ENCODE data around the gene MAGOH.

Gene MAGOH

DNA sequence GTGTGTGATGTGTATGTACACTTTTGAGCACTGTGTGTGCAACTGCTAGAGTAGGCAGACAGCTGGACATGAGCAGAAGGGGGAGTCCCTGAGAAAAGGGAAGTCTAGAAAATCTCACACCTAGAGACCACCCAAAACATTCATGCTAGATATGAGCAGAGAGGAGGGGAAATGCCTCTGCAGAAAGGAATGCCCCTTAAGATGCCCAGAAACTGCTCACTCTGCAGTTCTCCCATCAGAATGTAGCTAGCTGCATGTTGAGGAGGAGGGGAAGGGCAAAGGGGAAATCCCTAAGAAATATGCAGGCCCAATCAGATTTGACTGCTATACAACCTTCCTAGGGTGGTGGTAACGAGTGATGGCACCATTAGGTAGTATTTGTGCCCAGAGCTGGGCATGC, 31.8 kb upstream of the MAGOH start:
- Histone ChIP-seq H2BK120ac (ENCODE audit: insufficient read depth, low read length, poor library complexity) (no peak overlapping the region), H3K27ac (ENCODE audit: low read depth, low read length) (no peak overlapping the region), H3K79me2 (ENCODE audit: control insufficient read depth, insufficient read depth, low read length, poor library complexity) (no peaks in the 10 kb centered on the region), H2BK12ac (ENCODE audit: low read length) (no peak overlapping the region), H2AFZ (ENCODE audit: insufficient read depth, low read length, poor library complexity) (no peak overlapping the region), H3K4me1 (ENCODE audit: control insufficient read depth in 1 of 2, insufficient read depth in 2 of 2, low read length in 2 of 2) (peaks cover 21 to 23% of the 10 kb centered on the region in 2 experiments), H3K4me3 (ENCODE audit: low read depth, low read length) (no peak overlapping the region), H3K14ac (ENCODE audit: low read length) (no peak overlapping the region), H3K23ac (ENCODE audit: low read length) (no peak overlapping the region), H3K36me3 (ENCODE audit: control insufficient read depth in 1 of 2, insufficient read depth in 2 of 2, low read length in 2 of 2) (no peaks in the 10 kb centered on the region), H2AK5ac (ENCODE audit: low read length) (no peak overlapping the region), H4K8ac (ENCODE audit: low read depth, low read length) (no peak overlapping the region), H4K12ac (ENCODE audit: low read depth, low read length) (no peak overlapping the region), H3K18ac (ENCODE audit: low read length) (no peak overlapping the region), H3K79me1 (ENCODE audit: low read length) (peaks cover 4% of the 10 kb centered on the region), H3K4me2 (ENCODE audit: low read length) (no peak overlapping the region), H2BK5ac (ENCODE audit: low read depth, low read length, poor library complexity) (no peak overlapping the region), H3K27me3 (ENCODE audit: insufficient read depth, low read length) (no peaks in the 10 kb centered on the region), H3K4ac (ENCODE audit: low read depth, low read length) (no peak overlapping the region), H3K9me3 (ENCODE audit: insufficient read depth, low read depth, low read length) (peaks cover 11% of the 10 kb centered on the region), H4K91ac (ENCODE audit: low read depth, low read length) (no peak overlapping the region), H3K9ac (ENCODE audit: low read length) (no peak overlapping the region)
- DNase-seq, result no peak
- no CpG with 5 or more reads among the region's 1 CpG for WGBS (ENCODE audit: extremely low coverage, insufficient coverage, insufficient read length)

DNA sequence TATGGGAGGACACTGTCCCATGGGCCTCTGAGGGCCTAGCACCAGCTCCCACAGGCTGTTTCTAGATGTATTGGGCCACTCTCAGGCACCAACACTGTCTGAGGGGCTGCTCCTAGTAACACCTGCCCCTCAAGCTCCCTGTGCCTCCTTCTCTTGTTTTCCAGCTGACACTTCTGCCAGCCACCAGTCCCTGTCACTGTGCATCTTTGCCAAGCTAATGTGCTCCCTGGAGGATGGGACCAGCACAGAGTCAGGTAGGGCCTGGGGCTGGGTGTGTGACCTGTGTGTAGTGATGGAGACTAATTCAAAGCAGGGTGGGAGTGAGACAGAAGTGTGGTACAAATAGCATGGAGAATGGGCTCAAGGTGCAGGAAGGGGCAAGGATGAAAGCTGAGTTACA, 29.4 kb upstream of the MAGOH start:
- no peak overlapping the region for H3K23ac ChIP-seq (ENCODE audit: low read length)
- peaks cover 11% of the 10 kb centered on the region for H3K9me3 ChIP-seq (ENCODE audit: insufficient read depth, low read depth, low read length)
- H3K27me3 ChIP-seq (ENCODE audit: insufficient read depth, low read length), result no peaks in the 10 kb centered on the region
- no peak overlapping the region for H3K9ac ChIP-seq (ENCODE audit: low read length)
- H4K12ac ChIP-seq (ENCODE audit: low read depth, low read length), result no peak overlapping the region
- H3K27ac ChIP-seq (ENCODE audit: low read depth, low read length), result no peak overlapping the region
- H2BK5ac ChIP-seq (ENCODE audit: low read depth, low read length, poor library complexity), result no peak overlapping the region
- no peaks in the 10 kb centered on the region for H3K79me2 ChIP-seq (ENCODE audit: control insufficient read depth, insufficient read depth, low read length, poor library complexity)
- no peak overlapping the region for H2AFZ ChIP-seq (ENCODE audit: insufficient read depth, low read length, poor library complexity)
- H2BK12ac ChIP-seq (ENCODE audit: low read length), result no peak overlapping the region
- H3K4me2 ChIP-seq (ENCODE audit: low read length), result no peak overlapping the region
- no peak overlapping the region for H2BK120ac ChIP-seq (ENCODE audit: insufficient read depth, low read length, poor library complexity)
- H4K8ac ChIP-seq (ENCODE audit: low read depth, low read length), result no peak overlapping the region
- no peak overlapping the region for H4K91ac ChIP-seq (ENCODE audit: low read depth, low read length)
- no peak overlapping the region for H3K18ac ChIP-seq (ENCODE audit: low read length)
- H3K4ac ChIP-seq (ENCODE audit: low read depth, low read length), result no peak overlapping the region
- H3K4me3 ChIP-seq (ENCODE audit: low read depth, low read length), result no peak overlapping the region
- DNase-seq, result no peak
- H3K36me3 ChIP-seq (ENCODE audit: control insufficient read depth in 1 of 2, insufficient read depth in 2 of 2, low read length in 2 of 2), result no peaks in the 10 kb centered on the region
- no peak overlapping the region for H3K14ac ChIP-seq (ENCODE audit: low read length)
- no peaks in the 10 kb centered on the region for H3K79me1 ChIP-seq (ENCODE audit: low read length)
- H3K4me1 ChIP-seq (ENCODE audit: control insufficient read depth in 1 of 2, insufficient read depth in 2 of 2, low read length in 2 of 2), result peaks cover 5 to 7% of the 10 kb centered on the region in 2 experiments
- no peak overlapping the region for H2AK5ac ChIP-seq (ENCODE audit: low read length)

DNA sequence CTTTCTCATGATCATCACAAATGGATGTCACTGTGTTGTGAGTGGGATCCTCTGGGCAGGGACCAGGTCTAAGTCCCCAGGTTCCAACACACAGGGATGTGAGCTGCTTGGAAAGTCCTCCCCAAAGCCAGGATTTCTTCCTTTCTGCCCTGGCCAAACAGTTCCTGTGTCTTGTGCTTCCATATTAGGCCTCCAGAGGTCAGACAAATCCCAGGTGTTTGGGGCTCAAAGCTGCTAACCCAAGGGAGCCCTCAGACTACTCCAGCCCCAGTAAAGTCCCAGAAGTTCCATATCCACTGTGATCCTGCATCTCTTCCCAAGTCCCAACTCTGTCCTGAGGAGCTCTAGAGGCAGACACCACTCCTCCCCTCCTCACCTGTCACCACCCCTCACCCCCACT, 27.7 kb upstream of the MAGOH start:
- no peaks in the 10 kb centered on the region for H3K79me2 ChIP-seq (ENCODE audit: control insufficient read depth, insufficient read depth, low read length, poor library complexity)
- H3K36me3 ChIP-seq (ENCODE audit: control insufficient read depth in 1 of 2, insufficient read depth in 2 of 2, low read length in 2 of 2), result no peaks in the 10 kb centered on the region
- no peak overlapping the region for H3K4me2 ChIP-seq (ENCODE audit: low read length)
- DNase-seq, result no peak
- H3K14ac ChIP-seq (ENCODE audit: low read length), result no peak overlapping the region
- H3K4ac ChIP-seq (ENCODE audit: low read depth, low read length), result no peak overlapping the region
- no peak overlapping the region for H2BK5ac ChIP-seq (ENCODE audit: low read depth, low read length, poor library complexity)
- H3K9ac ChIP-seq (ENCODE audit: low read length), result no peak overlapping the region
- H3K23ac ChIP-seq (ENCODE audit: low read length), result no peak overlapping the region
- H2BK12ac ChIP-seq (ENCODE audit: low read length), result no peak overlapping the region
- H4K91ac ChIP-seq (ENCODE audit: low read depth, low read length), result no peak overlapping the region
- no peak overlapping the region for H2BK120ac ChIP-seq (ENCODE audit: insufficient read depth, low read length, poor library complexity)
- H3K27me3 ChIP-seq (ENCODE audit: insufficient read depth, low read length), result no peaks in the 10 kb centered on the region
- peaks cover 6% of the 10 kb centered on the region for H3K9me3 ChIP-seq (ENCODE audit: insufficient read depth, low read depth, low read length)
- H3K18ac ChIP-seq (ENCODE audit: low read length), result no peak overlapping the region
- no peak overlapping the region for H2AFZ ChIP-seq (ENCODE audit: insufficient read depth, low read length, poor library complexity)
- H4K8ac ChIP-seq (ENCODE audit: low read depth, low read length), result no peak overlapping the region
- no peaks in the 10 kb centered on the region for H3K4me1 ChIP-seq (ENCODE audit: control insufficient read depth in 1 of 2, insufficient read depth in 2 of 2, low read length in 2 of 2)
- H2AK5ac ChIP-seq (ENCODE audit: low read length), result no peak overlapping the region
- no peak overlapping the region for H4K12ac ChIP-seq (ENCODE audit: low read depth, low read length)
- H3K27ac ChIP-seq (ENCODE audit: low read depth, low read length), result no peak overlapping the region
- no peak overlapping the region for H3K4me3 ChIP-seq (ENCODE audit: low read depth, low read length)
- no peaks in the 10 kb centered on the region for H3K79me1 ChIP-seq (ENCODE audit: low read length)

GRCh38 chr1:53265581-53265980, 27.3 kb upstream of the MAGOH start:
- H3K4me2 ChIP-seq (ENCODE audit: low read length), result no peak overlapping the region
- H4K91ac ChIP-seq (ENCODE audit: low read depth, low read length), result no peak overlapping the region
- H2BK12ac ChIP-seq (ENCODE audit: low read length), result no peak overlapping the region
- no peak for DNase-seq
- no peak overlapping the region for H2AK5ac ChIP-seq (ENCODE audit: low read length)
- no CpG with 5 or more reads among the region's 4 CpGs for WGBS (ENCODE audit: extremely low coverage, insufficient coverage, insufficient read length)
- H4K8ac ChIP-seq (ENCODE audit: low read depth, low read length), result no peak overlapping the region
- no peak overlapping the region for H3K18ac ChIP-seq (ENCODE audit: low read length)
- H3K14ac ChIP-seq (ENCODE audit: low read length), result no peak overlapping the region
- H2AFZ ChIP-seq (ENCODE audit: insufficient read depth, low read length, poor library complexity), result no peak overlapping the region
- H3K4me3 ChIP-seq (ENCODE audit: low read depth, low read length), result no peak overlapping the region
- no peak overlapping the region for H3K23ac ChIP-seq (ENCODE audit: low read length)
- H2BK5ac ChIP-seq (ENCODE audit: low read depth, low read length, poor library complexity), result no peak overlapping the region
- no peak overlapping the region for H3K4ac ChIP-seq (ENCODE audit: low read depth, low read length)
- H3K36me3 ChIP-seq (ENCODE audit: control insufficient read depth in 1 of 2, insufficient read depth in 2 of 2, low read length in 2 of 2), result no peaks in the 10 kb centered on the region
- H3K79me1 ChIP-seq (ENCODE audit: low read length), result no peaks in the 10 kb centered on the region
- no peaks in the 10 kb centered on the region for H3K4me1 ChIP-seq (ENCODE audit: control insufficient read depth in 1 of 2, insufficient read depth in 2 of 2, low read length in 2 of 2)
- H3K27me3 ChIP-seq (ENCODE audit: insufficient read depth, low read length), result no peaks in the 10 kb centered on the region
- no peak overlapping the region for H2BK120ac ChIP-seq (ENCODE audit: insufficient read depth, low read length, poor library complexity)
- peaks cover 1% of the 10 kb centered on the region for H3K9me3 ChIP-seq (ENCODE audit: insufficient read depth, low read depth, low read length)
- H3K9ac ChIP-seq (ENCODE audit: low read length), result no peak overlapping the region
- no peaks in the 10 kb centered on the region for H3K79me2 ChIP-seq (ENCODE audit: control insufficient read depth, insufficient read depth, low read length, poor library complexity)
- H3K27ac ChIP-seq (ENCODE audit: low read depth, low read length), result no peak overlapping the region
- H4K12ac ChIP-seq (ENCODE audit: low read depth, low read length), result no peak overlapping the region

DNA sequence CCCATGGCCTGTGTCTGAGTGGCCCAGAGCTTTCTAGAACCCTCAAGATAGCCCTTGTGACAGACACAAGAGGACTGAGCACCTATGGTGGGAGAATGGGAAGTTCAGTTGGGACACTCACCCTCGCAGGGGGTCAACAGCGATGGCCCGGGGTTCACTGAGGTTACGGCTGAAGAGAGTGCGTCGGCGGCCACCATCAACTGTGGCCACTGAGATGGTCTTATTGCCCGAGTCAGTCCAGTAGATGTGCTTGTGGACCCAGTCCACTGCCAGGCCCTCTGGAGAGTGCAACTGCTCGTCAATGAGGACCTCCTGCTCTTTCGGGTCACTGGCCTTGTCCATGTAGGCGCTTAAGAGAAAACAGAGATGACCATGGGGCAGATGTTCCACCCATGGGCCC, 25.7 kb upstream of the MAGOH start:
- Histone ChIP-seq H4K8ac (ENCODE audit: low read depth, low read length) (no peak overlapping the region), H3K27ac (ENCODE audit: low read depth, low read length) (no peak overlapping the region), H3K14ac (ENCODE audit: low read length) (no peak overlapping the region), H4K91ac (ENCODE audit: low read depth, low read length) (no peak overlapping the region), H4K12ac (ENCODE audit: low read depth, low read length) (no peak overlapping the region), H3K4me3 (ENCODE audit: low read depth, low read length) (no peak overlapping the region), H2BK12ac (ENCODE audit: low read length) (no peak overlapping the region), H3K4me1 (ENCODE audit: control insufficient read depth in 1 of 2, insufficient read depth in 2 of 2, low read length in 2 of 2) (no peaks in the 10 kb centered on the region), H2BK120ac (ENCODE audit: insufficient read depth, low read length, poor library complexity) (no peak overlapping the region), H2AFZ (ENCODE audit: insufficient read depth, low read length, poor library complexity) (no peak overlapping the region), H3K23ac (ENCODE audit: low read length) (no peak overlapping the region), H3K18ac (ENCODE audit: low read length) (no peak overlapping the region), H3K9me3 (ENCODE audit: insufficient read depth, low read depth, low read length) (no peaks in the 10 kb centered on the region), H2BK5ac (ENCODE audit: low read depth, low read length, poor library complexity) (no peak overlapping the region), H3K9ac (ENCODE audit: low read length) (no peak overlapping the region), H3K27me3 (ENCODE audit: insufficient read depth, low read length) (no peaks in the 10 kb centered on the region), H3K4ac (ENCODE audit: low read depth, low read length) (no peak overlapping the region), H3K79me1 (ENCODE audit: low read length) (no peaks in the 10 kb centered on the region), H3K36me3 (ENCODE audit: control insufficient read depth in 1 of 2, insufficient read depth in 2 of 2, low read length in 2 of 2) (no peaks in the 10 kb centered on the region), H2AK5ac (ENCODE audit: low read length) (no peak overlapping the region), H3K4me2 (ENCODE audit: low read length) (no peak overlapping the region), H3K79me2 (ENCODE audit: control insufficient read depth, insufficient read depth, low read length, poor library complexity) (no peaks in the 10 kb centered on the region)
- WGBS (ENCODE audit: extremely low coverage, insufficient coverage, insufficient read length), result no CpG with 5 or more reads among the region's 11 CpGs
- DNase-seq, result no peak
